Activated CD4-positive, alpha-beta T cell treated with anti-CD3 and anti-CD28 coated beads, Interleukin-2, amount 50 U/mL, for 4 hours (primary cell): ENCODE results near the gene FOXL3.
"Not testable (repeated sequence)": the region's sequence is repeated elsewhere in the genome, so short reads cannot be mapped to it uniquely, and the experiment has no call there.

Source experiments
- DNase-seq, 2 experiments: peaks; one replicate each; pipeline ENCODE4 v3.0.0-alpha.2; 2020

The FOXL3 gene

GRCh38 chr7:292226-292625 lies 2.3 kb downstream of the FOXL3 start:
- no peak for DNase-seq

- DNase-seq: no peak
Measured at GRCh38 chr7:292826-293225, 2.9 kb downstream of the FOXL3 start.

GRCh38 chr7:293681-294439 lies 3.9 kb downstream of the FOXL3 start:
- no peak for DNase-seq

GRCh38 chr7:294440-295154 lies 4.6 kb downstream of the FOXL3 start:
- no peak for DNase-seq

GRCh38 chr7:295155-296154 lies 5.5 kb downstream of the FOXL3 start:
- DNase-seq: no peak

- no peak for DNase-seq
Measured at GRCh38 chr7:296373-296945, 6.5 kb downstream of the FOXL3 start.

- DNase-seq: not testable (repeated sequence)
Measured at GRCh38 chr7:297141-297540, 7.2 kb downstream of the FOXL3 start.

- DNase-seq: no peak
Measured at GRCh38 chr7:297611-298374, 7.8 kb downstream of the FOXL3 start.

- no peak for DNase-seq
Measured at GRCh38 chr7:298375-298702, 8.4 kb downstream of the FOXL3 start.

GRCh38 chr7:298743-299142 lies 8.8 kb downstream of the FOXL3 start:
- DNase-seq: no peak

GRCh38 chr7:299169-299568 lies 9.2 kb downstream of the FOXL3 start:
- no peak for DNase-seq

- DNase-seq: no peak
Measured at GRCh38 chr7:299628-300027, 9.7 kb downstream of the FOXL3 start.

- no peak for DNase-seq
Measured at GRCh38 chr7:300048-300447, 10.1 kb downstream of the FOXL3 start.

- no peak for DNase-seq
Measured at GRCh38 chr7:300546-301290, 10.7 kb downstream of the FOXL3 start.

- DNase-seq: no peak
Measured at GRCh38 chr7:301291-302053, 11.5 kb downstream of the FOXL3 start.

GRCh38 chr7:302054-302992 lies 12.4 kb downstream of the FOXL3 start:
- DNase-seq: no peak

GRCh38 chr7:303425-303824 lies 13.5 kb downstream of the FOXL3 start:
- DNase-seq: no peak

- no peak for DNase-seq
Measured at GRCh38 chr7:303884-304573, 14.1 kb downstream of the FOXL3 start.
